ENCODE results near the gene ATXN1. TPM values are rescaled to one million over a fixed set of nuclear protein-coding genes. Genes with fewer than 3 reads are reported as not detected.

The ATXN1 gene
- total RNA-seq, 1 experiment from 2014 or later = 5.6 TPM

DNA sequence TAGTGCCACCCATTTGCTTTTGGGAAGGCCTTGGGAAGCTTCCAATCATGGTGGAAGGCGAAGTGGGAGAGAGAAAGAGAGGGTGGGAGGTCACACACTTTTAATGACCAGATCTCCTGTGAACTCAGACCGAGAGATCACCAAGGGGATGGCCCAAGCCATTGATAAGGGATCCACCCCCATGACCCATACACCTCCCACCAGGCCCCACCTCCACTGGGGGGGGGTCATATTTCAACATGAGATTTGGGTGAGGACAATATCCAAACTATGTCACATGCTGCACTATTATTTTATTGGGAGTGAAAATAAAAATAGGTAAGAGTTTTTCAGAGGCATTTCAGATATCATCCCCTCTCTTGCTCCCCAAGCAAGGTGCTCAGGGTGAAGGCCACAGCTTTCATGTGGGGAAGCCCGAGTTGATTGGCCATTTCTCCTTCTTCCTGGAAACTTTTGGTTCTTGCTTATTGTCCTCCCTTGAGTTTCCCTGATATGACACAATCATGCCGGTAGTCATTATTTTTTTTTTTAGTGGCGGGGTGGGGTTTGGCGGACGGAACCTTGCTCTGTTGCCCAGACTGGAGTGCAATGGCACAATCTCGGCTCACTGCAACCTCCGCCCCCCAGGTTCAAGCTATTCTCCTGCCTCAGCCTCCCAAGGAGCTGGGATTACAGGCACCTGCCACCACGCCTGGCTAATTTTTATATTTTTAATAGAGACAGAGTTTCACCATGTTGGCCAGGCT is 507.7 kb downstream of the ATXN1 start:
- no peak overlapping the region for H2BK12ac ChIP-seq (ENCODE audit: insufficient read length, low read depth, low read length)
- H3K36me3 Mint-ChIP-seq (ENCODE audit: insufficient read depth in 1 of 3, low read depth in 3 of 3) = no peaks in the 10 kb centered on the region
- peaks cover 15 to 23% of the 10 kb centered on the region in 2 experiments for H3K4me1 Mint-ChIP-seq

More for the DNA sequence above, 507.7 kb downstream of the ATXN1 start:
- Histone ChIP-seq H3K27ac (ENCODE audit: insufficient read length, low read depth, low read length) (no peak overlapping the region), H3K18ac (ENCODE audit: insufficient read length, low read depth, low read length) (no peak overlapping the region), H3K9me3 (ENCODE audit: control insufficient read depth, low read depth, low read length) (no peaks in the 10 kb centered on the region), H3T11ph (ENCODE audit: low read length) (no peak overlapping the region), H4K91ac (ENCODE audit: insufficient read length, low read depth, low read length) (no peak overlapping the region), H2BK5ac (ENCODE audit: insufficient read length, low read length) (no peak overlapping the region), H2BK20ac (ENCODE audit: low read depth, low read length, poor library complexity, severe bottlenecking) (no peak overlapping the region), H4K5ac (ENCODE audit: insufficient read length, low read depth, low read length) (no peak overlapping the region), H3K23ac (ENCODE audit: insufficient read length, low read depth, low read length) (no peak overlapping the region), H3K56ac (ENCODE audit: insufficient read length, low read depth, low read length) (no peak overlapping the region), H2BK15ac (ENCODE audit: low read depth, low read length) (no peak overlapping the region), H2AK5ac (ENCODE audit: insufficient read length, low read length) (no peak overlapping the region), H3K79me2 (ENCODE audit: insufficient read depth, low read length) (no peaks in the 10 kb centered on the region), H3K9ac (ENCODE audit: extremely low read depth, insufficient read length, low read length) (no peak overlapping the region), H3K79me1 (ENCODE audit: insufficient read depth, low read depth, low read length, poor library complexity, severe bottlenecking) (no peaks in the 10 kb centered on the region), H3K4me2 (ENCODE audit: insufficient read depth, insufficient read length, low read length) (no peak overlapping the region), H3K23me2 (ENCODE audit: insufficient read length, low read depth, low read length, poor library complexity, severe bottlenecking) (no peaks in the 10 kb centered on the region), H2AFZ (ENCODE audit: low read length) (no peak overlapping the region), H3K27me3 (ENCODE audit: insufficient read depth, low read length) (no peaks in the 10 kb centered on the region), H3K4ac (ENCODE audit: low read depth, low read length) (no peak overlapping the region), H3K14ac (ENCODE audit: insufficient read depth, low read length) (no peak overlapping the region), H3K4me1 (ENCODE audit: insufficient read depth, low read length) (peaks cover 4% of the 10 kb centered on the region; the same call in 1 of the 2 replicates), H4K20me1 (ENCODE audit: control insufficient read depth, insufficient read depth, insufficient read length) (no peaks in the 10 kb centered on the region), H4K8ac (replicated peaks; ENCODE audit: insufficient read length, low read depth, low read length) (no peak overlapping the region), H2BK120ac (ENCODE audit: low read depth, low read length, poor library complexity, severe bottlenecking) (no peak overlapping the region)
- H3K27me3 Mint-ChIP-seq (ENCODE audit: low read depth) = peaks cover 5% of the 10 kb centered on the region
- TF ChIP-seq, protein P1, sequence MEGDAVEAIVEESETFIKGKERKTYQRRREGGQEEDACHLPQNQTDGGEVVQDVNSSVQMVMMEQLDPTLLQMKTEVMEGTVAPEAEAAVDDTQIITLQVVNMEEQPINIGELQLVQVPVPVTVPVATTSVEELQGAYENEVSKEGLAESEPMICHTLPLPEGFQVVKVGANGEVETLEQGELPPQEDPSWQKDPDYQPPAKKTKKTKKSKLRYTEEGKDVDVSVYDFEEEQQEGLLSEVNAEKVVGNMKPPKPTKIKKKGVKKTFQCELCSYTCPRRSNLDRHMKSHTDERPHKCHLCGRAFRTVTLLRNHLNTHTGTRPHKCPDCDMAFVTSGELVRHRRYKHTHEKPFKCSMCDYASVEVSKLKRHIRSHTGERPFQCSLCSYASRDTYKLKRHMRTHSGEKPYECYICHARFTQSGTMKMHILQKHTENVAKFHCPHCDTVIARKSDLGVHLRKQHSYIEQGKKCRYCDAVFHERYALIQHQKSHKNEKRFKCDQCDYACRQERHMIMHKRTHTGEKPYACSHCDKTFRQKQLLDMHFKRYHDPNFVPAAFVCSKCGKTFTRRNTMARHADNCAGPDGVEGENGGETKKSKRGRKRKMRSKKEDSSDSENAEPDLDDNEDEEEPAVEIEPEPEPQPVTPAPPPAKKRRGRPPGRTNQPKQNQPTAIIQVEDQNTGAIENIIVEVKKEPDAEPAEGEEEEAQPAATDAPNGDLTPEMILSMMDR (conservative IDR thresholded peaks at IDR 0.05) = no peak
- WGBS (ENCODE audit: extremely low coverage, insufficient read length, low lambda C conversion rate) = no CpG with 5 or more reads among the region's 10 CpGs
- 0 out of 5 replicates have a peak, but pooled peaks cover 0 to 3% of the 10 kb centered on the region in 2 experiments for H3K9me3 Mint-ChIP-seq
- H3K4me3 Mint-ChIP-seq = no peak overlapping the region
- DNase-seq = no peak
- no peak overlapping the region for H3K27ac Mint-ChIP-seq
